GM18858 (cell line): ENCODE data around the gene CCDC71.
A peak's percentile ranks its signal among the peaks of the same experiment; 100 is the strongest.

Source experiments
- ATAC-seq: cut with Tn5 transposase; IDR thresholded peaks from one replicate; pipeline ENCODE4 v1.9.1; 2021; ENCODE audit not compliant: unreplicated experiment

The CCDC71 gene

GRCh38 chr3:49132073-49132436 is 34.1 kb downstream of the CCDC71 start:
- no peak for ATAC-seq

GRCh38 chr3:49131576-49131975 is 34.6 kb downstream of the CCDC71 start:
- ATAC-seq, result no peak

- no peak for ATAC-seq
Measured at GRCh38 chr3:49131040-49131439, 35.1 kb downstream of the CCDC71 start.

GRCh38 chr3:49124991-49125670 is 41.0 kb downstream of the CCDC71 start:
- no peak for ATAC-seq

DNA sequence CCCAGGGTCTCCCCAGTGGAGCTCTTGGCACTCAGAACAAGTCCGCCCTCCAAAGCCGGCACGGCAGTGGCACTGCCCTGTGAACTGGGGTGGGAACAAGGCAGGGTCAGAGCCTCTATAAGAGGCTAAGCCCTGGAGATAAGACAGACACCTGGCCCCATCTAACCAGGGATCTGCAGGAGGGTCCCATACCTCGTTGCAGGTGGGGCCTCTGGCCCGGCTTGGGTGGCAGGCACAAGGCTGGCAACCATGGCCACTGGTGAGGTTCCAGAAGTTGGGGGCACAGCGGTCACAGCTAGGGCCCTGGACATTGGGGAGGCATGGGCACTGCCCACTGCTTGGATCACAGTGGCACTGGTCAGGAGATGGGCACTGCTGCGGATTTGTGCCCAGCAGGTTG is 41.9 kb downstream of the CCDC71 start:
- no peak for ATAC-seq

GRCh38 chr3:49123687-49124086 is 42.4 kb downstream of the CCDC71 start:
- ATAC-seq, result no peak

GRCh38 chr3:49122886-49123545 is 43.1 kb downstream of the CCDC71 start:
- no peak for ATAC-seq

- ATAC-seq, result no peak
Measured at GRCh38 chr3:49122451-49122850, 43.7 kb downstream of the CCDC71 start.

DNA sequence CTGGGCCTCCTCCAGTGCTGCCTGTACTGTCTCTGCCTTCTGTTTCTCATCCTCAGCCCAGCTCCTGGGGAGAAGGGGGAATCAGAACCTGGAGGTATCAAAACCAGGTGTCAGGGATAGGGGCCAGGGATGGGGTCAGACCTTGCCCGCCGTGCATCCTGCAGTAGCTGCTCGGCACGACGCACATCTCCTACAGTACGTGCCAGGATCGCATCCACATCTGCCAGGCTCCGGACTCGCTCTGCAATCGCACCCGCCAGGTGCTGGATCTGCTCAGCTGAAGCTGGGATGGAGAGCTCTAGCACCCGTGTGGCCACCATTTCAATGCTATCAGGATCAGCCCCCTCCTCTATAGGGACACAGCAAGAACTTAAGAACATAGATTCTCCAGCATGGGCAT is 44.1 kb downstream of the CCDC71 start:
- ATAC-seq, result no peak

DNA sequence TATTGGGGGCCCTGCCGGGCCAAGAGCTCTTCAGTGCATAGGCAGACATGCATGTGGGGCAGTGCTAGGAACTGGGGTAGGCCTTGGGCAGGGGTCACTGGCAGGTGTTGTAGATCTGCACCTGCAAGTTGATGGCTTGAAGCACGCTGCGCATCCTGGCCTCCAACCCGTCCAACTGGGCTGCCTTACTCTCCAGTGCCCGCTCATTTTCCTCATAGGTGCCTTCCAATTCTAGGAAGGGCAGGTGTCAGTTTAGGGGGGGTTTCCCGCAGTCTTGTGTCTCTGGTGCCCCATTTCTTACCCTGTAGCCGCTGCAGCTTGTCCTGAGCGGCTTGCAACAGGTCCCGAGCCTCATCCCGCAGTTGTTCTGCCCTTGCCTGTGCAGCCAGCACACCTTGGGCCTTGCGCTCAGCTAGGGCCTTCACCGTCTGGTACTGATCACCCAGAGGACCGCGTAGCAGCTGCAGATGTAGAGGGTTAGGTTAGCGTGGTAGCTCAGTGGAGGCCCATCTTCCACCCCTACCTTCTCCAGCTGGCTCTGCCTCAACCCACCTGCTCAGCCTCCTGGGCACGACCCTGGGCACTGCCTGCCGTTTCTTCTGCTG is 44.9 kb downstream of the CCDC71 start:
- ATAC-seq, result no peak

DNA sequence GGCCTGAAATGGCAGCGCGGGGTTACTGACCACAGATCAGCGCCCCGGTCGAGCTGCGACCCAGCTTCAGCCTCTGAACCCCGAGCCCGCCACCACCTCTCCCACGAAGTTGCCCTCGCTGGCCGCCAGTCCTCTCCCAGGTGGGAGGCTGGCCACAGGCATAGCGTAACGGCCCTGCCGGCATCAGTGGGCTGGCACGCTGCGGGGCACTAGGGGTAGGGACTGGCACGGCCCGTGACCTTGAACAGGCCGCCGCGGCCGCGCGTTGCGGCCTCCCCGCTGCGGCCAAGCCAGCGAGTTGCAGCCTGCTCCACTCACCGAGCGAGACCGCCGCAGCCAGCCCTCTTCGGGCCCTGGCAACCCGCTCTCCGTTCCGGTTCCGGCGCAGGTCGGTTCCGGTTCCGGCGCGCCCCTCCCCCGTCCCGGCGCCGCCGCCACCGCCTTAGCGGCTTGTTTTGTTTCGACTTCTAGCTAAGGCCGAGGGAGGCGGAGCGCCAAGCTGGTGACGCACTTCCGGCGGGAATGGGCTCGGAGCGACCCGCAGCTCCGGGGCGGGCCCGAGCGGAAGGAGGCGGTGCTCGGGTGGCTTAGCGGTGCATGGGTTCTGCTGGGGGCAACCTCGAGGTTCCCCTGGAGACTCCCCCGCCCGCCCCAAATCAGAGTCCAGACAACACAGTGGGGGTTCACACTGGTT is 45.5 kb downstream of the CCDC71 start, which contains the start of gene USP19:
TSS of gene USP19 (minus strand) at position 386 of the 694 bp plus-strand sequence. CDS start 1,678 bp downstream, outside the sequence.
- peak; percentile 79 for ATAC-seq

DNA sequence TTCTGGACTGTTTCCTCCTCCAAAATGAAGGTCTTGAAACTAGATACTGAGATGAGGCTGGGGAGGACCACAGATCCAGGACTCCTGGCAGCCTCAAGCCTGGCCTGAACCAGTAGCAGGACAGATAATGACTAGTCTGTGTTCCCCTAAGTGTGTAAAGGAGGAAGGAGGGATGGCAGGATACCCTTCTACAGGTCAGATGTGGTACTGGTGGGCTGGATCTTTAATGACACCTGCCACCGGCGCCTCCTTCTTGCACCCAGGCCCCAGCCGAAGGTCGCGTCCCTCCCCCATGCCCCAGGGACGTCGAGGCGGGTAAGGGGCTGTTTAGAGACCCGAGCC is 46.1 kb downstream of the CCDC71 start:
- no peak for ATAC-seq

DNA sequence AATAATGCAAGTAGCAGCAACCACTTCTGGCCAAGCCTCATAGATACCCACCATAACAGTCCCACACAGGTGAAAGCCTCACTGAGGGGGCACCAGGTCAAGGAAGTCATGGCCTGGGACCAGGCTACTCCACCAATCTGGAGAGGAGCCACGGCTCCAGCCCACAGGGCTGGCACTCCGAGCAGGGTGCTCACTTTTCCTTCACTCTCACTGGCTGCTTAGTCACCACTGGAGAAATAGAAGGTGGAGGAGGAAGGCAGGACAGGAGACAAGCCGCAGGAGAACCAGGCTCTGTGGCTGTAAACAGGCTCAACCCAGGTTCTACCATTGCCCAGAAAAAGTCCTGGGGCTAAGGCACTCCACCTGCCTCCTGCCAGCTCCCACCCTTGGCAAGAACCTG is 46.7 kb downstream of the CCDC71 start:
- ATAC-seq, result no peak

GRCh38 chr3:49119036-49119435 is 47.1 kb downstream of the CCDC71 start:
- no peak for ATAC-seq
